ENCODE results near the gene STPG3. TPM values are rescaled to one million over a fixed set of nuclear protein-coding genes. Genes with fewer than 3 reads are reported as not detected.

STPG3 gene
- polyA plus RNA-seq, 1 of the 3 experiments (the other 2 are of a cell fraction) = not detected

DNA sequence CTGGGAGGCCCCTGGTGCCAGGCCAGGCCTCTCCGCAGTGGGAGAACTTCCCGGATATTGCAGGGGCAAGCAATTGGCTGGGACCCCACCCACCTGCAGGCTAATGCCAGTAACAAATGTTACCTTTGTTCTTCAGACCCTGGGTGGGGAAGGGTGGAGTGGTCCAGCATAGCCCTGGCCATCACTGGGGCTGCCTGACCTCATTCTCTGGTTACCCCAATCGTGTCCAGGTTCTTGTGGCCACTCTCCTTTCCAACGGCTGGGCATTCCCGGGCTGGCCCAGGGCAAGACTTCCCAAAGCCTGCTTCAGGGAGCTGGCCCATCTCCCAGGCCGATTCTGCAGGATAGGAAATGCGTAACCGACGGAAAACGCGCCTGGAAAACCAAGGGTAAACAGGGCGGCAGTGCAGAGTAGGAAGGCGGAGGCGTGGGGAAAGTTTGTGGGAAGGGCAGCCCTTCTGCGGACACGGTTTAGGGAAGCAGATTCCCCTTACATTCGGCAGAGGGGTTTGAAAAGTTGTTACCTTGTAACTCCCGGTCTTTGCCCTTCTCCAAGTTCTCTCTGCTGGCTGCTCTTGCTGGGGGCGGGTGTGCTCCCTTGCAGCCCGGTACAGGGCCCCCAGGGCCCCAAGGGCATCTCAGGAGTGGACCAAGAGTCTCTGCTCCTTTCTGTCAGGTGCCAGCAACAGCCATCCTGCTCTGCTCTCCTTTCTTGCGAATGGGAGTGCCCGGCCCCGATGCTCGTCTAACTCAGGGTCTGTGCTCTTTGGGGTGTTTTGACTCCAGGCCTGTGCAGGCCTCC lies 47.5 kb downstream of the STPG3 start:
- Histone ChIP-seq H2AFZ (ENCODE audit: low read depth) (no peak overlapping the region), H3F3A (replicated peaks; ENCODE audit: insufficient read depth) (peaks cover 4% of the 10 kb centered on the region), H3K79me2 (ENCODE audit: insufficient read depth) (no peaks in the 10 kb centered on the region), H3K27ac (ENCODE audit: low read depth in 2 of 2, low read length in 1 of 2) (no peak overlapping the region), H3K9me3 (no peaks in the 10 kb centered on the region), H3K9ac (no peak overlapping the region), H3K4me3 (ENCODE audit: low read depth in 2 of 2, low read length in 1 of 2) (no peak overlapping the region), H3K4me1 (ENCODE audit: control insufficient read depth in 1 of 2, insufficient read depth in 2 of 2, low read depth in 1 of 2, low read length in 1 of 2) (peaks cover 0 to 32% of the 10 kb centered on the region in 2 experiments; a peak in 2 of 4 replicates), H4K20me1 (ENCODE audit: insufficient read depth) (no peaks in the 10 kb centered on the region), H3K36me3 (replicated peaks in 1 of 2; ENCODE audit: control insufficient read depth in 1 of 2, insufficient read depth in 2 of 2, low read length in 1 of 2) (no peaks in the 10 kb centered on the region), H3K4me2 (no peak overlapping the region), H3K9me2 (no peaks in the 10 kb centered on the region), H3K27me3 (ENCODE audit: insufficient read depth) (no peaks in the 10 kb centered on the region)
- TF ChIP-seq MEF2A (IDR thresholded peaks at IDR 0.05; ENCODE audit: borderline replicate concordance, low read depth) (no peak), USF1 (IDR thresholded peaks at IDR 0.05; ENCODE audit: borderline replicate concordance, low read depth) (no peak), EZH2phosphoT487 (IDR thresholded peaks at IDR 0.05; ENCODE audit: borderline replicate concordance, low read depth) (no peak), TCF12 (IDR thresholded peaks at IDR 0.05) (no peak), IRF3 (IDR thresholded peaks at IDR 0.05; ENCODE audit: low read depth, low read length) (no peak)
- POLR2A ChIA-PET = no interaction called here
- DNase-seq = no peak
- CTCF ChIA-PET = interaction anchor here (1.3 to 2.1 kb wide), 2 partner anchors 62 to 145 kb away, joined by 3 to 7 read pairs; no protein-coding TSS in a partner anchor
- WGBS (ENCODE audit: low lambda C conversion rate) = 86% methylated on average over 17 of the region's 24 CpGs

- Histone ChIP-seq H3K27me3 (ENCODE audit: insufficient read depth) (no peaks in the 10 kb centered on the region), H3K27ac (ENCODE audit: low read depth in 2 of 2, low read length in 1 of 2) (no peak overlapping the region), H3K36me3 (replicated peaks in 1 of 2; ENCODE audit: control insufficient read depth in 1 of 2, insufficient read depth in 2 of 2, low read length in 1 of 2) (no peaks in the 10 kb centered on the region), H3K9me3 (no peaks in the 10 kb centered on the region), H3K4me1 (ENCODE audit: control insufficient read depth in 1 of 2, insufficient read depth in 2 of 2, low read depth in 1 of 2, low read length in 1 of 2) (peaks cover 0 to 32% of the 10 kb centered on the region in 2 experiments; a peak in 2 of 4 replicates), H3K4me2 (no peak overlapping the region), H3K9ac (no peak overlapping the region), H4K20me1 (ENCODE audit: insufficient read depth) (no peaks in the 10 kb centered on the region), H3F3A (replicated peaks; ENCODE audit: insufficient read depth) (peaks cover 4% of the 10 kb centered on the region), H2AFZ (ENCODE audit: low read depth) (no peak overlapping the region), H3K79me2 (ENCODE audit: insufficient read depth) (no peaks in the 10 kb centered on the region), H3K9me2 (no peaks in the 10 kb centered on the region), H3K4me3 (ENCODE audit: low read depth in 2 of 2, low read length in 1 of 2) (no peak overlapping the region)
- WGBS (ENCODE audit: low lambda C conversion rate) = 91% methylated on average over 6 of the region's 10 CpGs
- TF ChIP-seq SMC3 (IDR thresholded peaks at IDR 0.05; ENCODE audit: low read depth, low read length) (no peak), USF1 (IDR thresholded peaks at IDR 0.05; ENCODE audit: borderline replicate concordance, low read depth) (no peak), IRF3 (IDR thresholded peaks at IDR 0.05; ENCODE audit: low read depth, low read length) (no peak), CHD2 (IDR thresholded peaks at IDR 0.05; ENCODE audit: low read length, partially characterized antibody) (no peak), MEF2A (IDR thresholded peaks at IDR 0.05; ENCODE audit: borderline replicate concordance, low read depth) (no peak), NRF1 (IDR thresholded peaks at IDR 0.05; ENCODE audit: low read depth, low read length) (no peak)
- TF ChIP-seq, protein P1, sequence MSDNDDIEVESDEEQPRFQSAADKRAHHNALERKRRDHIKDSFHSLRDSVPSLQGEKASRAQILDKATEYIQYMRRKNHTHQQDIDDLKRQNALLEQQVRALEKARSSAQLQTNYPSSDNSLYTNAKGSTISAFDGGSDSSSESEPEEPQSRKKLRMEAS (IDR thresholded peaks at IDR 0.05; ENCODE audit: low read depth) = no peak
- CTCF ChIA-PET = interaction anchor here (2.1 kb wide), 1 partner anchor 63 kb away, joined by 7 read pairs; no protein-coding TSS in a partner anchor
- DNase-seq = no peak
- POLR2A ChIA-PET = no interaction called here
These were observed 48.1 kb downstream of the STPG3 start for GRCh38 chr9:137299203-137299565.

Measured in SK-N-SH (cell line).